NT2/D1 (cell line): Measurements from ENCODE around the gene RERG.

Experiments
- SUZ12 ChIP-seq: IDR thresholded peaks from 2 replicates; pipeline ENCODE4 v1.6.1; 2011; ENCODE audit not compliant: insufficient read length, insufficient read depth; ENCODE audit errors: extremely low read depth
- YY1 ChIP-seq: IDR thresholded peaks from 2 replicates; pipeline ENCODE4 v1.6.1; 2011; ENCODE audit not compliant: insufficient read length, insufficient read depth
- ZNF274 ChIP-seq: IDR thresholded peaks from 2 replicates; pipeline ENCODE4 v1.6.1; 2011; ENCODE audit warnings: mild to moderate bottlenecking, low read depth, low read length

DNA sequence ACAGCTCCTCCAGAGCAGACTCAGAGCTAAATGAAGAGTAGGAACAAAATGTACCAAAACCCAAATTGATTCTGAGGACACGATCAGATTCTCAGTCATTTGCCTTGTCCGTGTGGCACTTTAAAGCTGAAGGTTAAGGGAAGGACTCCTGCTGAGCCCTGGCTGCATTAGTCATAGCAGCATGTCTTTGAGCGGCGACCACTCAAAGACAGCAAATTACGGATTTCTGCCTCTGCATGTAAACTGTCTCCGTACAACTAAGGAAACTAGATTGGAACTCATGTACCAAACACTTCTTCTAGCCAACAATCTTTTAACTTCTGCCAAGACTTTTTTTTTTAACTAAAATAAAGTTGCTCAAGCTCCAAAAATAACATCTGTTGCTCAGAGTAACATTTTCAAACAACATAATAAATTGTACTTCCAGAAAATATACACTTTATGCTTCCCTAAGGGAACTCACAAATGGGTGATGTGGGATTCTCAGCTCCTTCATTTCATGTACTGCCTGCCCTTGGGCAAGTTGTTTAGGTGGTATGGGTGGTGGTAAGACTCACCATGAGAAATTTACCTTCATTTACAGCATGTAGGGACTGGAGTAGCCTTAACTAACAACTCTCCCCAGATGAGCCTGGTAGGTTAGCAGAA is 56.1 kb downstream of the RERG start:
- TF ChIP-seq SUZ12 (no peak), ZNF274 (no peak), YY1 (no peak)
